ENCODE measurements around the gene SPG11.

The SPG11 gene

GRCh38 chr15:44516436-44516835 lies 147.0 kb downstream of the SPG11 start:
- DNase-seq = no peak

Measured in T-helper 1 cell (primary cell).